ENCODE results near the gene GAS2L3.

GRCh38 chr12:100564905-100565467, 8.5 kb upstream of the GAS2L3 start:
- TF ChIP-seq CTCF (IDR thresholded peaks at IDR 0.05; ENCODE audit: control extremely low read depth in 1 of 3, insufficient read depth in 1 of 3, low read depth in 1 of 3, low read length in 3 of 3) (no peak), SRF (IDR thresholded peaks at IDR 0.05; ENCODE audit: low read depth, low read length) (no peak)
